NB4 (cell line): ENCODE results near the gene IQGAP2.

Source experiments
- DNase-seq: peaks from one replicate; pipeline ENCODE4 v3.0.0; 2010; ENCODE audit warnings: low read depth
- H3K4me3 ChIP-seq: one replicate; pipeline ENCODE4 v1.5.1; 2011; ENCODE audit warnings: mild to moderate bottlenecking, low read depth, low read length, moderate library complexity
- CTCF ChIP-seq: IDR thresholded peaks from one replicate; pipeline ENCODE4 v1.5.1; 2012; ENCODE audit warnings: low read depth, low read length
- MAX ChIP-seq: IDR thresholded peaks from 2 replicates; pipeline ENCODE4 v1.6.1; 2011; ENCODE audit warnings: low read depth, low read length
- MYC ChIP-seq: IDR thresholded peaks from 2 replicates; pipeline ENCODE4 v1.6.1; 2011; ENCODE audit warnings: low read depth, low read length
- POLR2A ChIP-seq: IDR thresholded peaks from 2 replicates; pipeline ENCODE4 v1.6.1; 2011; ENCODE audit warnings: mild to moderate bottlenecking; ENCODE audit not compliant: insufficient read length; ENCODE audit errors: extremely low read depth

Gene IQGAP2

GRCh38 chr5:76488969-76489368, 85.9 kb downstream of the IQGAP2 start:
- TF ChIP-seq CTCF = no peak
- TF ChIP-seq POLR2A = no peak
- no peak for TF ChIP-seq MYC
- TF ChIP-seq MAX = no peak
- H3K4me3 ChIP-seq = no peak overlapping the region
- no peak for DNase-seq

- no peak for DNase-seq
- no peak overlapping the region for H3K4me3 ChIP-seq
- TF ChIP-seq CTCF = no peak
- TF ChIP-seq POLR2A = no peak
- TF ChIP-seq MAX = no peak
- no peak for TF ChIP-seq MYC
Observed at GRCh38 chr5:76489877-76490688, 87.0 kb downstream of the IQGAP2 start.

GRCh38 chr5:76490960-76491359, 87.9 kb downstream of the IQGAP2 start:
- no peak for DNase-seq
- H3K4me3 ChIP-seq = no peak overlapping the region
- no peak for TF ChIP-seq CTCF
- TF ChIP-seq POLR2A = no peak
- TF ChIP-seq MAX = no peak; the same call in 1 of the 2 replicates
- no peak for TF ChIP-seq MYC

GRCh38 chr5:76492819-76493189, 89.7 kb downstream of the IQGAP2 start:
- H3K4me3 ChIP-seq = no peak overlapping the region
- TF ChIP-seq MAX = no peak
- no peak for TF ChIP-seq POLR2A
- no peak for TF ChIP-seq CTCF
- no peak for TF ChIP-seq MYC
- DNase-seq = no peak

GRCh38 chr5:76493190-76493837, 90.2 kb downstream of the IQGAP2 start:
- TF ChIP-seq MYC = no peak
- no peak for TF ChIP-seq POLR2A
- TF ChIP-seq CTCF = no peak
- no peak for TF ChIP-seq MAX
- no peak for DNase-seq
- no peak overlapping the region for H3K4me3 ChIP-seq
